CD4-positive, alpha-beta T cell treated with Interleukin-10 for 1 hour (primary cell): Measurements from ENCODE around the gene GRIK4.
"Not testable (repeated sequence)": the region's sequence is repeated elsewhere in the genome, so short reads cannot be mapped to it uniquely, and the experiment has no call there.

Source experiments
- DNase-seq: peaks from one replicate; pipeline ENCODE4 v3.0.0-alpha.2; 2020

Gene GRIK4

DNA sequence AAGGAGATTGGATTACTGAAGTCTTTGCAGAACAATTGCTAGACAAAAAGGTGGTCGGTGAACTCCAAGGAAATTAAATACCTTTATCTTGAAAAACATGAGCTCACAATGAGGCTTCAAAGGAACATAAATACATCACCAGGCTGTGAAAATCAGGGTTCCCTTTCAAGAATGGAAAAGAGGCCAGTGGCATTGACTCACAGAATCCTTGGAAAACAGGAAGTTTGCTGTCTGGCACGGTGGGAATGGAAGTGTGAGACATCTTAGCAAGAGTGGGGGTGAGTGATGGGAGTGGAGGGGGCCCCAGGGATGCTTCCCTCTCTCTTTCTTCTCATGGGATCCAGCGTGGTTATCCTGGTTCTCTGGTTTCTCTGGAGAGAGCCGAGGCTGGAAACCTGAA lies 463.4 kb downstream of the GRIK4 start:
- DNase-seq, result no peak

DNA sequence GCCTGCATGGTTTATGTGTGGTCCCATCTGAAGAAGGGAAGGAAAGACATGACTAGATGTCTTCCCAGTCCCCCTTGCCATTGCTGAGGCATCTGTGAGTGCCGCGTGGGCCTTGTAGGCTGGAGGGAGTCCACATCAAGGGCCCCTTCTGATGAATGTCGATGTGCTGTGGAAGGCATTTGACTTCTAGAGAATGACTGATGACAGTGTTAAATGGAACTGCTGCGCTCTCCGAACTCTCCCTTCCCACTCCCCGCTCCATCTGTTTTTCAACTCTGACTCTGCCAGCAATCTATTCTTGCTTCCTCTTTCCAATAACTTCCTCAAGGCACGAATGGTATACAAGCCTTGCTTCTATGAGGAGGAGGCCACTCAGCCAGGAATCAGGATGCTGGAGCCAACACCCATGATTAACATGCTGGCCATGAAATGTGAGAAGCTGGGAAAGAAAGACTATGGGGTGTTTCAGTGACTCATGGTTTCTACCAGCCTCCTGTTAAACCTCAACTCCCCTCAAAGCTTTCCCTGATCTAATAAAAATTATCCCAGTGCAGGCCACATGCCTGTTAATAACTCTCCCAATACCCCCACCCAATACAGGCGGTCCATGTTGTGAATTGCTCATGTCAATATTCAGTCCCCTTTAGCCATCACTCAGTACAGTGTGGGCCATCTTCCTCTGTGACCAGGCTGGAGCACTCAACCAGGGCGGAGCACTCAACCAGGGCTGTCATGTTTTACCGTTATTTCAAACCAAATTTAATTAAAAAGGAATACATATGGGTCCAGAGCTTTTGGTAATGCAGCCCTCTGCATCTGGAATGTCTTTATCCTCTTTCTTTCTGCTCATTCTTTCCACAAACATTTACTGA lies 466.0 kb downstream of the GRIK4 start:
- no peak for DNase-seq

DNA sequence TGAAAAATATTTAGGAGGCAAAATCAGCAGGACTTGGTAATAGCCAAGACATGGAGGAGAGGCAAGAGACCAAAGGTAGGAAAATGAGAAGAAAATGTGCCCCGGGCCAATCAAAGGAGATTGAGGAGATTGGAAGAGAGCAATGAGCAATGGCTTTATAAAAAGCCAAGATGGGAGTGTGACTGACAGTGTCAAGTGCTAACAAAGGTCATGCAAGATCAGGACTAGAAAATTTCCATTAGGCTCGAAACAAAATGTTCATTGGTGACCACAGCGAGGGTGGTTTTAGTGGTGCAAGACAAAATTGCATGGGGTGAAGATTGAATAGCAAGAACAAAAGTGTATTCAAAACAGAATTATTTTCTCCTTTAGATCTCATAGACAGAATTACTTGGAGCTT lies 467.2 kb downstream of the GRIK4 start:
- DNase-seq, result no peak

DNA sequence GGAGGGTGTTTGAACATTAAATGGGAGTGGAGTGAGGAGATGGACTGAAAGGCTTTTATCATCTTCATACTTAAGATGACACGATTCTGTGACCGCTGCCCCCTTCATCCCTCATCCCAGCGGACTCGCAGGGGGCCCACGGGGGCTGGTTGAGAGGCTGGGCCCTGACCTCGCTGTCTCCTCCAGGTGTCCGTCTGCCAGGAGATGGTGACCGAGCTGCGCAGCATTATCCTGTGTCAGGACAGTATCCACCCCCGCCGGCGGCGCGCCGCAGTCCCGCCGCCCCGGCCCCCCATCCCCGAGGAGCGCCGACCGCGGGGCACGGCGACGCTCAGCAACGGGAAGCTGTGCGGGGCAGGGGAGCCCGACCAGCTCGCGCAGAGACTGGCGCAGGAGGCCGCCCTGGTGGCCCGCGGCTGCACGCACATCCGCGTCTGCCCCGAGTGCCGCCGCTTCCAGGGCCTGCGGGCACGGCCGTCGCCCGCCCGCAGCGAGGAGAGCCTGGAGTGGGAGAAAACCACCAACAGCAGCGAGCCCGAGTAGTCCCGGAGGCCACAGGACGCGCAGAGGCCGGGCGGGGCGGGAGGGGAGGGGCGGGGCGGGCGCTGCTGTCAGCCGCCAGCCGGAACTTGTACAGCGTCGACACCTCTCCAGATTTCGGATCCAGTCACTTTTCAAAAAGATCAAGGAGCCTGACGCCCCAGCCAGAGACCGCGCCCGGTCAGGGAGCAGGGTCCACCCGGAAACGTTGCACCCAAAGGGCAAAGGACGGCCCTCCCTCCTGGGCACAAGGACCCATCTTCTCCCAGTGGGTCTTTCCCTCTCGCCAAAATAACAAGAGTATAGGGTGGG lies 474.4 kb downstream of the GRIK4 start:
- peak; percentile 31 for DNase-seq

DNA sequence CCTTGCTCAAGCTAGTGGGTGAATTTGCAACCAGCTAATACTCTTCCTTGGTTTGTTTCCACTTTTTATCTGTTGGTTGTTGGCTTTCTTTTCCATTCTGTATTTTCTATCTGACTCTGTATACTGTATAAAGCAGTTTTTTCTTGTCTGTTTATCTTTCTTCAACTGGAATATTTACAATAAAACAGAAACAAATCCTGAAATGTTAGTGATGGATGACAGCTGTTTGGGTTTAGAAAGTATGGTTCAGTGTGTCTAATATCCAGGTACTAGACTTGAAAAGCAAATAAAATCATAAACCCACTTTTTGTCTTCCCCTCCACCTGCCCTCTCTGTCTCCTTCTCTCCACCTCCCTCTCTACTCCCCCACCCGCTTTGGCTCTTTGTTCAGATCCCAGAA lies 477.1 kb downstream of the GRIK4 start:
- DNase-seq, result no peak

DNA sequence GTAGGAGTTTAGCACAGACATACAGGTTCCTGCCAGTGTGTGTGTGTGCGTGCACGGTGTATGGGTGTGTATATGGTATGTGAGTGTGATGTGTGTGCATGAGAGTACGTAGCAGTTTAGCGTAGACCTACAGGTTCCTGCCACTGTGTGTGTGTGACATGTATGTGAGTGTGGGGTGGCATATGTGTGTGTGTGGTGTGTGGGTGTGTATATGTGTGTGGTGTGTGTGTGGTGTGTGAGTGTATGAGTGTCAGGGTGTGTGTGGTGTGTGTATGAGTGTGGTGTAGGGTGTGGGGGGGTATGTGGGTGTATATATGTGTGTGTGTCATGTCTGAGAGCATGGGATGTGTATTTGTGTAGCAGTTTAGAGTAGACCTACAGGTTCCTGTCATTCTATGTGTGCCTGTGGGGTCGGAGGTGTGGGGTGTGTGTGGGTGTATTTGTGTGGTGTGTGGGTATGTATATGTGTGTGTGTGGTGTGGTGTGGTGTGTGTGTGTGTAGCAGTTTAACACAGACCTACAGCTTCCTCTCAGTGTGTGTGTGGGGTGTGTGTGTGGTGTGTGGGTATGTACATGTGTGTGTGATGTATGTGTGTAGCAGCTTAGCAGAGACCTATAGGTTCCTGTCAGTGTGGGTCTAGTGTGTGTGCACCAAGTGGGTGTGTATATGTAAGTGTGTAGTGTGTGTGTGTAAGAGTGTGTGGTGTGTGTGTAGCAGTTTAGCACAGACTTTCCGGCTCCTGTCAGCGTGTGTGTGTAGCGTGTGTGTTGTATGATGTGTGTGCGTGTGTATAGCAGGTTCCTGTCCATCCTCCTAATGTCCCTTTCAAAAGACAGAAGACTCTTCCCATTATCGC lies 480.5 kb downstream of the GRIK4 start:
- no peak for DNase-seq

DNA sequence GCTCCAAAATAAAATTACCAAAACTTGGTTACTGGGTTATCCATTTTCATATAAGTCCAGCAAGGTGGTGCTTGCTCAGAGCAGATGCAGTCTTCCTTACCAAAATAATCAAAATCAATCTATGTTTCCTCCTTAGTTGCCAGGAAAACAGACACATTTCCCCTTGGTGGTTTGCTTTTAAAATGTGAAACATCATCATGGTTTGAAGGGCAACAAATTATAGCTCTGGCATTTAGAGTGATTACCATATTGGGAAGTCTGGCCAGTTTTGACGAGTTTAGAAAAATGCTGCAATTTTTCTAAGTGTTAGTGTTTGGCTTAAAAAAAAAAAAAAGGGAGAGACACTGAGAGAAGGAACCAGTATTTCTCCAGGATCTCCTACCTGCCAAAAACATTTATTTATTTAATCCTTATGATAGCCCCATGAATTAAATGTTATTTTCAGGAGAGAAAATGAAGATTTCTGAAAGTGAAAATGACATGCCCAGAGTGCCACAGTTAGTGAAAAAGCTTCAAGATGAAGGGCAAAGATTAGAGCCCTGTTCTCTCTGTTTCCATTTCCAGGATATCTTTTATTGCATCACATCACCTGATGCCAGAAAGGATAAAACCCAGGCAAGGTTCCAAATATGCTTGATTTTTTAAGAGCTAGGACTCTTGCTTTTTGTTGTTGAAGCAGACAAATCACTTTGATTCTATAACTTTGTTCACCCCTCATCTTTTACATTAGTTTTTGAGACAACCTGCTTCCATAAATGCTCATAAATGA lies 482.7 kb downstream of the GRIK4 start:
- no peak for DNase-seq

DNA sequence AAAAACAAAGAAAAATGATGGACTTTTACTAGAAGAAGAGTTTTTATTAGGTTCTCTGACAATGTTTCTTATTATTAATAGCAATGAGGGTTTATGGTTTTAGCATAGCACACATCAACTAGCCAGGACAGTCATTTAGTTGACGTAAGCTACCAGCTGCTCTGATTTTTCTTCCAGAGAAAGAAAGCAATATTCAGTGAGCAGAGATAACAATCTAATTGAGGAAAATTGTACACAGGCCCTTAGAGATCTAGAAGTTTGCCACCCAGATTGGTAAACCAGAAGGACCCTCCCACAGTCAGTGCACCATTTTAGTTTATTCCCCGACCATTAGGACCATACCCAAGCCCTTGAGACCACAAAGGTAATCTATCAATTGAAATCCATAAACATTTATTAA lies 483.6 kb downstream of the GRIK4 start:
- DNase-seq, result no peak

DNA sequence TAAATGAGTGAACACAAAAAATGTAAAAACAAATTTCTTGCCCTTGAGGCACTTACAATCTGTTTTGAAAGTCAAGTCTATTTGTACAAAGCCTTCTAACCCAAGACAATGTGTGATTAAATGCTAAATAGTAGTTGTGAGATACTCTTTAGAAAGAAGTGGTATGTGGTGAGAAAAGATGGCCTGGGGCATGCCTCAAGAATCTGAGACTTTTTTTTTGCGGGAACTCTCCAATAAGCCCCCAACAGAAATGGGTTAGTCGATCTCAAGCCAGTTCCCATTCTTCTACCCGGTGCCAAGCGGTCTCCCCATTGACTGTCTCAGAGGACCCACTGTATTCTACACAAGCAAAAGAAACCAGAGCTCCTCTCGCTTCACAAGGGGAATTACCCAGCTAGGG lies 485.4 kb downstream of the GRIK4 start:
- no peak for DNase-seq

DNA sequence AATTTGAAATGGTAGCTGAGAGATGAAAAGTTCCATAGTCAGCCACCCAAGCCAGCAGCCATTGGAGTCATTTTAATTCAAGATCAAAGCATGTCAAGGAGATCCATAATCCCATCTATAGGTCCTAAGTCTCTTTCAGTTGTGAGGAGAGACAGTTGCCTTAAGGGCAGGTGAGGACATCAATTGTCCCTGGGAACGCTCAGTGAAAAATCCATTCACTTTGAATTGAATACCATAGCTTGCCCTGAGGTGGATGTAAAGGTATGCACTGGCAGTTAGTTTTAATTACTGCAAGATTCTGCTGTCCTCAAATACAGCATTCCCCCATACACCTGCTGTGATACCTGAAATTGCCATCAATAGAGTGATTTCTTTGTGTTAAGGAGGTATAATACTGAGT lies 487.0 kb downstream of the GRIK4 start:
- no peak for DNase-seq

DNA sequence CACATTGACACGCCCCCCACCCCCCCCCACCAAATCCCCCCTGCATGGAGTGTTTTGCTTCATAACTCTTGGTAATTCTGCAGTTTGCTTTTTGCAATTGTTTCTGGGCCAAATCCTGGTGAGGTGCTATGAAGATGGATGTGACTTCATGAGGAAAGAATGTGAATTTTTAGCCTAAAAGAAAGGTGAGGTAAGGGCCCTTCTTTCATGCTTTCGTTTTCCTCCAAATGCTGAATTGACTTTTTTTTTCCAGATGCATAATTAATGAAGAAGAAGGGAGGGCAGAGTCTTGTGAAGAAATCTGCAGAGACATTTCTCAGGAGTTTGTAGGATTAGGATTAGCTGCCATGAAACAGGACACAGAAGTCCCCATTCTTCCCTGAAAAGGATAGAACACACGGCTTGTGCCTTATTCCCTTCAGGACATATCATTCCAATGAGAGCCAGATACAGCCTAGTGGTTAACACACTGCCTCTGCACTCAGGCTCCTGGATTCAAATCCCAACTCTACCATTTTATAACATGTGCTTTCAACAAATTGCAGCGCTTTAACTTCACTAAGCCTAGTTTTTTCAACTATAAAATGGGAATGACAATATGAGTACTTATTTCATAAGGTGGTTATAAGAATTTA lies 492.8 kb downstream of the GRIK4 start:
- DNase-seq, result no peak

DNA sequence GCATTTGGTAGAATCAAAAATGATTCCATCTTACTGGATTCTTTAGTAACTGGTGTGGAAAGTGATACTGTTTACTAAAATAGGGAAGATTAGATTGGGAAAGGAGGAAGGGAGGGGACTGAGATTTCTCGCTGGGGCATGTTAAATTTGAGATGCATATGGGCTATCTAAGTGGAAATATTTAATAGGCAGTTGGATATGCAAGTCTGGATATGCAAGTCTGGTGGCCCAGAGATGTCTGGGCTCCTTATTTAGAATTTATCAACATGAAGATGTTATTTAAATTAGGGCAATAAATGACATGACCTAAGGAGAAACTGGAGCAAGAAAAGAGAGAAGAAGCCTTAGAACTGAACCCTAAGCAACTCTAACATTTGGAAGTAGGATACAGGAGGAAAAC lies 495.4 kb downstream of the GRIK4 start:
- no peak for DNase-seq

DNA sequence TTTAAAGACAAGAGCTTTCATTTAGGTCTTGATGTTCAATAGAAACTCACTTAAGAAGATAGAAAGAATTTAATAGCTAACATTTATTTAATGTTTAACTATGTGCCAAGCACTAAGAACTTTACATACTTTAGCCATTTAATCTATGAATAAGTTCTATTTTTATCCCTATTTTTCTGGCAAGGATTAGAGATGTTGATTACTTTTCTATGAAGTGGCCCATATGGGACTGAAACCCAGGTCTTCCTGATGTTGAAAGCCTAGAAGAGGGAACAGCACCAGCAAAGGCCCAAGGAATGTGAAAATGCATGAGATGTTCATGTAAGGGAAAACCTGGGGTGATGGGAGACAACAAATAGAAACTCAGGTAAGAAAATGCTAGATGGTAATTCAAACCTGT lies 497.0 kb downstream of the GRIK4 start:
- DNase-seq, result no peak

DNA sequence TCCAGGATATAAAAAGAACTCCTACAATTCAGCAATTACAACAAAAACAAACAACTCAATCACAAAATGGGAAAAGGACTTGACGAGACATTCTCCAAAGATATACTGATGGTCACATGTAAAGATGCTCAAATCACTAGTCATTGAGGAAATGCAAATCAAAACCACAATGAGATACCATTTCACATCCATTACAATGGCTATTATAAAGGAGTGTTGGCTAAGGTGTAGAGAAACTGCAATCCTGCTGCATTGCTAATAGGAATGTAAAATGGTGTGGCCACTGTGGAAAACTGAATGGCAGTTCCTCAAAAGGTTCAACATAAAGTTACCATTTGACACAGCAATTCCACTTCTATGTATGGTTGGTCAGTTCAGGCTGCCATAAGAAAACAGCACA lies 500.5 kb downstream of the GRIK4 start:
- DNase-seq, result no peak

DNA sequence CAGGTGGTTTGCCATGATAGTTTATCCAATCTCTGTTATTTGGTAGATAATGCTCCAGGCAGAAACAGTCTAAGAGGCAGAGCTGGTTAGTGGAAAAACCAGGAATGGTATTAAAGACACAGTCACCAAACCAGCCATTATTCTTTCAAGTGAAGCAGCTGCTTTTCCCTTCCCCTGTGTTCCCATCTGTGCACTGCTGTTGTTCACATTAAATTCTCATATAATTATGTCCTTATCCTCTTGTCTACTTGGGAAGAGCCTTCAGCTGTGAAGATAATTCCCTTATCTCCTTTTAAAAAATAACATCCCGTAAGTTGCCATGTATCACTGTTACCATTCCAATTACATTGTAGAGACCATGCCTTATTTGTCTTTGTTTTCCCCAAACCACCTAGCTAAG lies 507.2 kb downstream of the GRIK4 start:
- DNase-seq, result no peak

DNA sequence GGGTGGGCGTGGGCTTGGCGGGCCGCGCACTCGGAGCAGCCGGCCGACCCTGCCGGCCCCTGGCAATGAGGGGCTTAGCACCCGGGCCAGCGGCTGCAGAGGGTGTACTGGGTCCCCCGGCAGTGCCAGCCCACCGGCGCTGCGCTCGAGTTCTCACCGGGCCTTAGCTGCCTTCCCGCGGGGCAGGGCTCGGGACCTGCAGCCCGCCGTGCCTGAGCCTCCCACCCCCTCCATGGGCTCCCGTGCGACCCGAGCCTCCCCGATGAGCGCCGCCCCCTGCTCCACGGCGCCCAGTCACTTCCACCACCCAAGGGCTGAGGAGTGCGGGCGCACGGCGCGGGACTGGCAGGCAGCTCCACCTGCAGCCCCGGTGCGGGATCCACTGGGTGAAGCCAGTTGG lies 510.2 kb downstream of the GRIK4 start:
- DNase-seq, result not testable (repeated sequence)

DNA sequence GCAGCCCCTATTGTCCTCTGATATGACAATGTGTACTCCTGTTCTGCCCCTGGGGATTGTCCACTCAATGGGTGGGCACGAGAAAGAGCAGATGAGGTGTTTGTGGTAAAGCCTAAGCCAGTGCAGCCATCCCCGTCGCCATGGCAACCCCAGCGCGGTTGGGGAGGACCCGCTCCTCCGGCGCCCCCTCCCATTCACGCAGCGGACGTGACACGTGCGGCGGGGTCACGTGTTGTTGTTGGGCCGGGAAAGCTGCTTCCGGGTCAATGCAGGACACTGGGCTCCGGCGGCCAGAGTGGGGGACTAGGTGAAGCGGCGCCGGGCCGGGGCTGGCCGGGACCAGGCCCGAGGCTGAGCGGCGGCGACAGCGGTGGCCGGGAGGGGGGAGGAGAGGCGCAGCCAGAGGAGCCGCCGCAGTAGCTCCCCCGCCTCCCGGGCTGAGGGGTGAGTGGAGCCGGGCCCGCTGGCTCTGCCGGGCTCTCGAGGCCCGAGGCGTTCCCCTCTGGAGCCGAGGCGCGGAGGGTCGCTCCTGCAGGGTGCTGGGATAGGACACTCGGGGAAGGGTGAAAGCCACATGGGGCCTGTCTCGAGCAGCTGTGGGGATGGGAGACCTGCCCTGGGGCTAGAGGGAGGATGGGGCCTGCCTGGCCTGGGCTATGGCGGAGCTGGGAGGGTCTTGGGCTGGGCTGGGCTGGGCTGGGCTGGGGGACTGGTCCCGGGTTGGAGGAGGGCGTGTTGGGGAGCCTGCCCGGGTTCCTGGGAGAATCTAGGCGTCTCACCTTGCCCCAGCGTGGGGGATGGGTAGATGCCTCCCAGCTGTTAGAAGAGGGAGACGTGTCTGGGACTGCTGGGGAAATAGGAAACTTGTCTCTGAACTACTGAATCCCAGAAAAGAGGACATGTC lies 512.6 kb downstream of the GRIK4 start, which contains the start of gene TBCEL:
TSS of gene TBCEL (plus strand) at position 255 of the 904 bp plus-strand sequence. CDS start 21,589 bp downstream, outside the sequence.
- peak; percentile 84 for DNase-seq

DNA sequence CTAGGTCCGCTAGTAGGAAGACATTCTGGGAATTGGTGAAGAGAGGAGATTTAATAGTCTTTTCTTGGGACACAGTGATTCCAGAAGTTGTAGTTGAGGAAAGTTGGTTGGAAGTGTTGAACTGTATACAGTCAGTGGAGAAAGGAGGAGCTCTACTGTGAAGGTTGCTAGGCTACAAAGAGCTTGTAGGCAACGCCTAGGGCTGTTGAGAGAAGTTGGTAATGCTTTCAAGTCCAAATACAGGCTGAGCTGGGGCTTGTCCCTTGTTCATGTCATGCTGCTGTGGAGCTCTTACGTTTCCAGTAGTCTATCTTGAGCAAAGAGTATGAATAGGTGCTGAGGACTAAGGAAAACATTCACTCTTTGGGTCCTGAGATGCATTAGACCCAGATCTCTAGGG lies 513.4 kb downstream of the GRIK4 start:
- DNase-seq, result peak; percentile 6

DNA sequence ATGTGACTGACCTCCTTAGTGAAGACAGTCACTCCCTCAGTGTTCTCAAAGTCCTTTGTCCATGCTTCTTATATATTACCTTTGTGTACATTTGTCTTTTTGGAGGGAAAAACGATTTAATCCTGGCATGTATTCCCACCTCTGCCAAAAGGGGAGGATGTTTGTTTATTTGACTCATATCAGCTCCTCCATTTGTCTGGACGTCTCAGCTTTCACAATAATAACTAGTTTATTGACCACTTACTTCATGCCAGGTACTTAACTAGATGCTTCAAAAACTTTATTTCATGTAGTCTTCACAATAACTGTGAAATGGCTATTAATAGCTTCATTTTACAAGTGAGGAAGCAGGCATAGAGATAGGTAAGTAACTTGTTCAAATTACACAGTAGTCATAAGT lies 517.6 kb downstream of the GRIK4 start:
- no peak for DNase-seq

DNA sequence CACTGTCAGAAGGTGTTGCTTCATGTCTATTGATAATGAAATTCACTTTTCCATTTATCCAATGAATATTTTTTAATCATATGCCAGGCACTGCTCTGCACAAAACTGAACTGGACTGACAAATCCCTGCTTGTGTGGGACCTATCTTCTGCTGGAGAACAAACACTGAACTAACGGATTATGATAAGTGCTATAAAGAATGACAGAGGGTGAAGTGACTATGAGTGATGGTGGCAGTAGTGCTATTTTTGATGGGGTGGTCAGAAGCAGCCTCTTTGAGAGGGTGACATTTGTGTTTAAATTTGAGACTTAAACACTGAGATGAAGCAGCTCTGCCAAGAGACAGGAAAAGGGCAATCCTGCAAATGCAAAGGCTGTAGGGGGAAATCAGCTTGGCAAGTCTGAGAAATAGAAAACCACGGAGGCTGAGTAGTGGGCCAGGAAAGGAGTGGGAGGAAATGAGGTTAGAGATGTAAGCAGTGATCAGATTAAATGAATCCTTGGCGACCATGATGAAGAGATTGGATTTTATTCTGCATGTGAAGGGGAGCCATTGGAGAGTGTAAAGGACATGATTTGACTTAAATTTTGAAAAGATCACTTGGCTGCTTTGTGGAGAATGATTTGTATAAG lies 518.4 kb downstream of the GRIK4 start:
- DNase-seq, result no peak
